Kidney glomerular epithelial cell (primary cell): ENCODE results near the gene RAP1GDS1.

Experiments used
- DNase-seq: peaks from one replicate; lab custom pipeline; 2025; lab: John Stamatoyannopoulos, UW

Gene RAP1GDS1

GRCh38 chr4:98482847-98483806, 221.9 kb downstream of the RAP1GDS1 start:
- peak; percentile 82 for DNase-seq

- peak; percentile 66 for DNase-seq
Measured at GRCh38 chr4:98484031-98484430, 222.8 kb downstream of the RAP1GDS1 start.

GRCh38 chr4:98485816-98486345, 224.7 kb downstream of the RAP1GDS1 start:
- DNase-seq = no peak

DNA sequence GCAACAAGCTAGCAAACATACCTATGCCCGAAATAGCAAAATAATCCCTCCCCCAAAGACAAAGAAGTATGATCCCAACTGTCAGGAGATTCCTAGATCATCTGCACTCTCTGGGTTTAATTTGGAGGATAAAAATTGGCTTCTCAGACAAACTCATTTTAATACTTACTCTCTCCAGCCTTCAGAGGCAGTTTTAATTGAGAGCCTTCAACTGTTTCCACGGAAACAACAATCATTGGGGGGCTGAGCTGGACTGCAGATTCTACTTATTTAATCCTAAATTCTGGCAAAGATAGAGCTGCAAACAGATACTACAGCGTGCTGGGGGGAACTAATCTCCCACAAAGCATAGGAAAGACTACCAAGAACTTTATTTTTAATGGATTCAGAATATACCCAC, 229.1 kb downstream of the RAP1GDS1 start:
- no peak for DNase-seq

DNA sequence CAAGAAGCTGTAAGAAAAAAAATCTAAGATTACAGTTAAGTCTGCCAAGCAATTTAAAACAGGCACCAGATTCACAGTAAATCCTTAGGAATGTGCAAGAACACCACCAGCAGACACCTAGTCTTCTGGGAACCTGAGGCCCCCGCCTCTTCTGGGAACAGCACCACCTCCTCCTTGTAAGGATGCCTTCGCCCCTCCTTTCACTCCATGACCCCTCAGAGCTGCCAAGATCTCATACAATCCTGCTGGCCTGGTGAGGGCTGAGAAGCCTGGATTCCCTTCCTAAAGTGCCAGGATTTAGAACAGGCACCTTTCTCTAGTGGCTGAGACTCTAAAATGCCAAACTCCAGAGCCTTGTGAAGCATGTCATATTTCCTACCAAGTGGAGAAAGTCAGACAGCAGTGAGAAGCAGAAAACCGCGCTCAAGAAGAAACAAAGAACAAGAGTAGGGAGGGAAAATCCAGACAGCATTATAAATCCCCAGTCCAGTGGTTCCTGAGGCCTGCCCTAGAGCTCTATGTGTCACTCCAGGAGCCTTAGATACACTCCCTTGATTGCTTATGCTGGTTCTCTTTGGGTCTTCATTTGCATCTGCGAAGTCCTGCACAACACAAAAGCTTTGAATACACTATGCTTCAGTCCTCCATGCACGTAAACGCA, 230.8 kb downstream of the RAP1GDS1 start:
- peak; percentile 89 for DNase-seq

- DNase-seq = no peak
Measured at GRCh38 chr4:98493296-98493695, 232.1 kb downstream of the RAP1GDS1 start.
